H1 (cell line): ENCODE data around the gene FKBP8. TPM values are rescaled to one million over a fixed set of nuclear protein-coding genes. Genes with fewer than 3 reads are reported as not detected.
"Not testable (repeated sequence)": the region's sequence is repeated elsewhere in the genome, so short reads cannot be mapped to it uniquely, and the experiment has no call there.

Source experiments
- CTCF ChIA-PET: fragments of 300-600 bp; sonication (Branson Sonifier 250); formaldehyde crosslinking; loops from one replicate; lab custom pipeline; 2021; ENCODE audit not compliant: partially characterized antibody; lab: Charles Lee
- POLR2A ChIA-PET: fragments of 300-600 bp; sonication (Branson Sonifier 250); formaldehyde crosslinking; loops from one replicate; lab custom pipeline; 2021; ENCODE audit warnings: inconsistent platforms; ENCODE audit not compliant: partially characterized antibody; lab: Charles Lee
- DNase-seq, 2 experiments: peaks; one replicate each; pipeline versions ENCODE4 v3.0.0 to v3.0.0-alpha.2; 2010 to 2022; ENCODE audit warnings: low spot score in 2 of 2, low read depth in 1 of 2, mixed read lengths in 1 of 2
- FAIRE-seq: peaks from 2 replicates; lab custom pipeline; 2011; peaks lifted over from hg19 to GRCh38; lab: Jason Lieb, UNC
- H2AFZ ChIP-seq: 2 replicates; pipeline ENCODE4 v1.8.1; 2012; ENCODE audit warnings: low read length, inconsistent platforms
- H2AK5ac ChIP-seq: 2 replicates; pipeline ENCODE4 v1.6.1; 2013; ENCODE audit warnings: low read depth, low read length
- H2BK120ac ChIP-seq: replicated peaks from 2 replicates; pipeline ENCODE3; 2013; ENCODE audit warnings: low read depth, low read length, inconsistent platforms
- H2BK12ac ChIP-seq: 2 replicates; pipeline ENCODE4 v1.6.1; 2013; ENCODE audit warnings: low read depth, low read length
- H2BK15ac ChIP-seq: 2 replicates; pipeline ENCODE4 v1.6.1; 2013; ENCODE audit warnings: low read length
- H2BK20ac ChIP-seq: 2 replicates; pipeline ENCODE4 v1.6.1; 2013; ENCODE audit warnings: low read length
- H2BK5ac ChIP-seq: 2 replicates; pipeline ENCODE4 v1.6.1; 2013; ENCODE audit warnings: low read depth, low read length
- H3K14ac ChIP-seq: 2 replicates; pipeline ENCODE4 v1.6.1; 2013; ENCODE audit warnings: inconsistent platforms; ENCODE audit not compliant: insufficient read length
- H3K18ac ChIP-seq: 2 replicates; pipeline ENCODE4 v1.6.1; 2013; ENCODE audit warnings: low read length; ENCODE audit errors: extremely low read depth
- H3K23ac ChIP-seq: 2 replicates; pipeline ENCODE4 v1.6.1; 2013; ENCODE audit warnings: inconsistent platforms; ENCODE audit not compliant: insufficient read length
- H3K23me2 ChIP-seq: 2 replicates; pipeline ENCODE4 v1.6.1; 2013; ENCODE audit warnings: low read depth, low read length
- H3K27ac ChIP-seq: 2 replicates; pipeline ENCODE4 v1.6.1; 2011; ENCODE audit warnings: low read depth, low read length, inconsistent platforms
- H3K27me3 ChIP-seq, 4 experiments: replicated peaks in 1 of 4; 1 replicate in 1 of 4; 2 replicates in 3 of 4; pipeline versions ENCODE4 v1.6.1 to v1.8.1; 2011 to 2013; ENCODE audit warnings: low read length in 3 of 4, mild to moderate bottlenecking in 3 of 4, inconsistent platforms in 2 of 4, mixed read lengths in 2 of 4, moderate library complexity in 1 of 4; ENCODE audit not compliant: control insufficient read depth in 3 of 4, insufficient read depth in 3 of 4; ENCODE audit errors: extremely low read depth in 1 of 4
- H3K36me3 ChIP-seq, 4 experiments: 2 replicates each; pipeline versions ENCODE4 v1.6.1 to v1.8.1; 2011 to 2013; ENCODE audit warnings: mild to moderate bottlenecking in 4 of 4, low read length in 3 of 4, moderate library complexity in 2 of 4, control low read depth in 1 of 4, inconsistent platforms in 1 of 4; ENCODE audit not compliant: insufficient read depth in 4 of 4, control insufficient read depth in 2 of 4
- H3K4ac ChIP-seq: replicated peaks from 2 replicates; pipeline ENCODE3; 2013; ENCODE audit warnings: low read length, low read depth, mixed read lengths, inconsistent platforms; ENCODE audit not compliant: insufficient read length
- H3K4me1 ChIP-seq, 4 experiments: replicated peaks in 1 of 4; 1 replicate in 1 of 4; 2 replicates in 3 of 4; pipeline versions ENCODE4 v1.6.1 to v1.8.1; 2011 to 2013; ENCODE audit warnings: low read length in 3 of 4, inconsistent platforms in 2 of 4, mixed read lengths in 1 of 4; ENCODE audit not compliant: insufficient read depth in 4 of 4, control insufficient read depth in 3 of 4
- H3K4me2 ChIP-seq, 2 experiments: 2 replicates each; pipeline versions ENCODE4 v1.6.1 to v1.8.1; 2011 to 2013; ENCODE audit warnings: low read depth in 2 of 2, low read length in 2 of 2, control low read depth in 1 of 2, inconsistent platforms in 1 of 2, mild to moderate bottlenecking in 1 of 2; ENCODE audit not compliant: insufficient read depth in 1 of 2
- H3K4me3 ChIP-seq, 4 experiments: fragments of 200-600, 300-600 bp in 1 of 4; sonication (generic), shearing (Covaris generic), sonication (Bioruptor Twin) in 1 of 4; 2 replicates each; pipeline versions ENCODE4 v1.5.1 to v1.8.1; 2011 to 2016; ENCODE audit warnings: low read length in 4 of 4, low read depth in 3 of 4, control low read depth in 2 of 4, inconsistent platforms in 2 of 4, mild to moderate bottlenecking in 2 of 4, mixed read lengths in 1 of 4, moderate library complexity in 1 of 4; ENCODE audit not compliant: insufficient read depth in 2 of 4; ENCODE audit errors: extremely low read depth in 1 of 4
- H3K56ac ChIP-seq: replicated peaks from 2 replicates; pipeline ENCODE3; 2013; ENCODE audit warnings: low read depth, mild to moderate bottlenecking, mixed read lengths, low read length, inconsistent platforms; ENCODE audit not compliant: insufficient read length
- H3K79me1 ChIP-seq: 2 replicates; pipeline ENCODE4 v1.6.1; 2013; ENCODE audit warnings: low read depth, low read length, control low read depth
- H3K79me2 ChIP-seq, 2 experiments: 2 replicates each; pipeline versions ENCODE4 v1.6.1 to v1.8.1; 2012 to 2013; ENCODE audit warnings: low read length in 2 of 2, mild to moderate bottlenecking in 2 of 2, inconsistent platforms in 1 of 2; ENCODE audit not compliant: insufficient read depth in 2 of 2, control insufficient read depth in 1 of 2
- H3K9ac ChIP-seq, 4 experiments: replicated peaks in 1 of 4; 1 replicate in 1 of 4; 2 replicates in 3 of 4; pipeline versions ENCODE4 v1.6.1 to v1.8.1; 2011 to 2013; ENCODE audit warnings: low read depth in 3 of 4, low read length in 3 of 4, control low read depth in 2 of 4, mild to moderate bottlenecking in 2 of 4, moderate library complexity in 2 of 4, inconsistent platforms in 1 of 4; ENCODE audit errors: extremely low read depth in 1 of 4
- H3K9me3 ChIP-seq, 2 experiments: 2 replicates each; pipeline versions ENCODE4 v1.6.1 to v1.8.1; 2012 to 2013; ENCODE audit warnings: mild to moderate bottlenecking in 2 of 2, moderate library complexity in 2 of 2, control low read depth in 1 of 2, inconsistent platforms in 1 of 2, low read depth in 1 of 2, low read length in 1 of 2, mixed read lengths in 1 of 2; ENCODE audit not compliant: insufficient read depth in 2 of 2
- H4K20me1 ChIP-seq, 2 experiments: replicated peaks in 1 of 2; 2 replicates each; pipeline versions ENCODE3 to v1.8.1; 2011 to 2013; ENCODE audit warnings: inconsistent platforms in 2 of 2, low read length in 2 of 2, mild to moderate bottlenecking in 1 of 2; ENCODE audit not compliant: insufficient read depth in 2 of 2, control insufficient read depth in 1 of 2
- H4K5ac ChIP-seq: 2 replicates; pipeline ENCODE4 v1.6.1; 2013; ENCODE audit warnings: low read length, low read depth, mixed read lengths, inconsistent platforms; ENCODE audit not compliant: insufficient read length
- H4K8ac ChIP-seq: 2 replicates; pipeline ENCODE4 v1.8.0; 2013; ENCODE audit warnings: mild to moderate bottlenecking, moderate library complexity, low read length, inconsistent platforms; ENCODE audit not compliant: insufficient read depth; ENCODE audit errors: extremely low read depth
- H4K91ac ChIP-seq: replicated peaks from 2 replicates; pipeline ENCODE3; 2013; ENCODE audit warnings: low read length, mixed read lengths, inconsistent platforms; ENCODE audit not compliant: insufficient read length
- BACH1 ChIP-seq: IDR thresholded peaks from 2 replicates; pipeline ENCODE4 v1.6.1; 2012; ENCODE audit warnings: low read length, improper control_type of control experiment
- GABPA ChIP-seq: IDR thresholded peaks from 2 replicates; pipeline ENCODE4 v1.6.1; 2011; ENCODE audit warnings: mild to moderate bottlenecking, low read length, moderate library complexity, borderline replicate concordance; ENCODE audit not compliant: insufficient read depth
- GTF2F1 ChIP-seq: IDR thresholded peaks from 2 replicates; pipeline ENCODE4 v1.6.1; 2012; ENCODE audit warnings: low read depth, low read length, improper control_type of control experiment, borderline replicate concordance
- JUN ChIP-seq: IDR thresholded peaks from 2 replicates; pipeline ENCODE4 v1.6.1; 2011; ENCODE audit warnings: low read depth, mild to moderate bottlenecking, improper control_type of control experiment, low read length
- JUND ChIP-seq: IDR thresholded peaks from 2 replicates; pipeline ENCODE4 v1.6.1; 2011; ENCODE audit warnings: mild to moderate bottlenecking, improper control_type of control experiment, low read length
- KDM4A ChIP-seq: IDR thresholded peaks from one replicate; pipeline ENCODE4 v1.7.1; 2012; ENCODE audit warnings: low read depth, mild to moderate bottlenecking, moderate library complexity, low read length, inconsistent platforms; ENCODE audit not compliant: severe bottlenecking
- MAFK ChIP-seq: IDR thresholded peaks from 2 replicates; pipeline ENCODE4 v1.6.1; 2012; ENCODE audit warnings: low read depth, mild to moderate bottlenecking, improper control_type of control experiment, low read length
- POLR2AphosphoS5 ChIP-seq: IDR thresholded peaks from 2 replicates; pipeline ENCODE4 v1.6.1; 2011; ENCODE audit warnings: low read depth, low read length
- POU5F1 ChIP-seq: IDR thresholded peaks from 2 replicates; pipeline ENCODE4 v1.6.1; 2011; ENCODE audit warnings: low read depth, mild to moderate bottlenecking, low read length, moderate library complexity
- SAP30 ChIP-seq: fragments of 300-600 bp; sonication (generic); IDR thresholded peaks from 2 replicates; pipeline ENCODE4 v1.7.1; 2012; ENCODE audit warnings: low read length, moderate library complexity, mild to moderate bottlenecking, inconsistent platforms; ENCODE audit not compliant: insufficient read depth, insufficient replicate concordance
- WGBS, 2 experiments: shearing (Covaris generic) in 1 of 2; methylation state at CpG; one replicate each; pipeline versions ENCODE4 v1.1.6 to v1.1.7; 2013 to 2015; ENCODE audit warnings: low lambda C conversion rate in 2 of 2, mixed read lengths in 2 of 2, inconsistent platforms in 1 of 2, low coverage in 1 of 2, missing lambda C conversion rate in 1 of 2; ENCODE audit not compliant: insufficient replicate concordance in 2 of 2, insufficient coverage in 1 of 2, insufficient read length in 1 of 2; ENCODE audit errors: extremely low coverage in 1 of 2, missing lambda C conversion rate in 1 of 2; 5-methylcytosine and 5-hydroxymethylcytosine counted together
- polyA plus RNA-seq, 7 experiments: library from polyadenylated mRNA; depleted of rRNA in 3 of 7; stranded (reverse) in 5 of 7; unstranded in 2 of 7; fragments of >200 nt in 5 of 7; fragments of 200-250 nt in 2 of 7; gene quantifications; 1 replicate in 5 of 7; 2 replicates in 1 of 7; 4 replicates in 1 of 7; pipeline versions ENCODE4 v1.2.1 to v1.2.3, GENCODE V29; 2011 to 2013; ENCODE audit warnings: missing spikeins in 2 of 7, mixed read lengths in 2 of 7
- total RNA-seq: library from RNA; stranded (reverse); fragmentation: NEBNext Ultra II Directional; extraction: Animal tissue kit (Norgen Biotek cat#: 25700); gene quantifications from 2 replicates; pipeline ENCODE4 v1.2.1, GENCODE V29; 2021

FKBP8 gene
- total and polyA plus RNA-seq, 2 of the 8 experiments (the other 6 are each of a cell fraction or from before 2014, with no cell fraction given): 264 to 309 TPM

GRCh38 chr19:18541258-18541991, 1.9 kb downstream of the FKBP8 start (continued):
- TF ChIP-seq SAP30 (no peak), KDM4A (no peak), JUND (no peak), POLR2AphosphoS5 (no peak), JUN (no peak), POU5F1 (no peak), BACH1 (no peak), GTF2F1 (no peak), GABPA (no peak), MAFK (no peak)

GRCh38 chr19:18540200-18540599, 3.2 kb downstream of the FKBP8 start:
- not testable (repeated sequence) for H2AK5ac ChIP-seq, H3K14ac ChIP-seq, H3K9ac ChIP-seq, H2BK120ac ChIP-seq, H3K27me3 ChIP-seq, DNase-seq, H2BK12ac ChIP-seq, H3K4ac ChIP-seq, H3K18ac ChIP-seq, H2BK5ac ChIP-seq, H4K91ac ChIP-seq, H3K4me1 ChIP-seq, H3K23me2 ChIP-seq, H2BK20ac ChIP-seq, H3K4me2 ChIP-seq, H3K27ac ChIP-seq, H3K9me3 ChIP-seq, H3K4me3 ChIP-seq, H4K8ac ChIP-seq, H3K56ac ChIP-seq, H4K20me1 ChIP-seq, H3K79me1 ChIP-seq, H2AFZ ChIP-seq, H3K23ac ChIP-seq, FAIRE-seq, H2BK15ac ChIP-seq, H4K5ac ChIP-seq
- 91% methylated on average over 1 of the region's 1 CpG; no CpG with 5 or more reads in 1 of the 2 experiments for WGBS, 2 experiments
- CTCF ChIA-PET: interaction anchor here (1.0 to 1.2 kb wide), 2 partner anchors 12 to 129 kb away, joined by 3 read pairs; no protein-coding TSS in a partner anchor
- H3K79me2 ChIP-seq: peaks cover 0 to 16% of the 10 kb centered on the region in 2 experiments; a peak in 2 of 4 replicates
- POLR2A ChIA-PET: interaction anchor here (3.5 kb wide), 1 partner anchor 11 kb away, joined by 22 read pairs; no protein-coding TSS in a partner anchor
- peaks cover 17 to 55% (median 34%) of the 10 kb centered on the region in 4 experiments for H3K36me3 ChIP-seq
